GM18499 (cell line): Measurements from ENCODE around the gene IRAK3.
"Not testable (repeated sequence)": the region's sequence is repeated elsewhere in the genome, so short reads cannot be mapped to it uniquely, and the experiment has no call there.

Source experiments
- ATAC-seq: cut with Tn5 transposase; IDR thresholded peaks from one replicate; pipeline ENCODE4 v1.9.1; 2021; ENCODE audit warnings: moderate number of reproducible peaks; ENCODE audit not compliant: insufficient read depth, unreplicated experiment

IRAK3 gene

GRCh38 chr12:66203820-66204219, 14.8 kb downstream of the IRAK3 start:
- no peak for ATAC-seq

GRCh38 chr12:66206141-66206540, 17.1 kb downstream of the IRAK3 start:
- no peak for ATAC-seq

GRCh38 chr12:66210840-66211239, 21.8 kb downstream of the IRAK3 start:
- ATAC-seq = no peak

GRCh38 chr12:66211573-66211972, 22.6 kb downstream of the IRAK3 start:
- not testable (repeated sequence) for ATAC-seq

- ATAC-seq = not testable (repeated sequence)
These were observed 24.0 kb downstream of the IRAK3 start for GRCh38 chr12:66213011-66213410.

- no peak for ATAC-seq
These were observed 28.4 kb downstream of the IRAK3 start for GRCh38 chr12:66217342-66217917.

GRCh38 chr12:66228462-66228861, 39.4 kb downstream of the IRAK3 start:
- ATAC-seq = no peak

- ATAC-seq = no peak
These were observed 43.2 kb downstream of the IRAK3 start for GRCh38 chr12:66232263-66232662.

GRCh38 chr12:66234037-66234693, 45.2 kb downstream of the IRAK3 start:
- ATAC-seq = peak; percentile 97

- not testable (repeated sequence) for ATAC-seq
These were observed 46.0 kb downstream of the IRAK3 start for GRCh38 chr12:66234773-66235625.

GRCh38 chr12:66235626-66236281, 46.7 kb downstream of the IRAK3 start:
- ATAC-seq = no peak

GRCh38 chr12:66236282-66236675, 47.3 kb downstream of the IRAK3 start:
- ATAC-seq = not testable (repeated sequence)

- no peak for ATAC-seq
These were observed 48.0 kb downstream of the IRAK3 start for GRCh38 chr12:66236969-66237368.

- no peak for ATAC-seq
These were observed 48.6 kb downstream of the IRAK3 start for GRCh38 chr12:66237505-66238175.

GRCh38 chr12:66239295-66239694, 50.3 kb downstream of the IRAK3 start:
- ATAC-seq = no peak

- ATAC-seq = no peak
These were observed 51.2 kb downstream of the IRAK3 start for GRCh38 chr12:66240096-66240820.

GRCh38 chr12:66241061-66242043, 52.3 kb downstream of the IRAK3 start:
- no peak for ATAC-seq

- ATAC-seq = no peak
These were observed 53.3 kb downstream of the IRAK3 start for GRCh38 chr12:66242311-66242710.
